Ovary (tissue), 9 donors: ENCODE data around the gene ADGRB2. TPM values are rescaled to one million over a fixed set of nuclear protein-coding genes. Genes with fewer than 3 reads are reported as not detected.
A peak's percentile ranks its signal among the peaks of the same experiment; 100 is the strongest.

ENCODE experiments used
- DNase-seq, 5 donors: peaks; one replicate each; pipeline ENCODE4 v3.0.0-alpha.2; 2019 to 2020
- H3K27ac ChIP-seq, 2 donors: fragments of 200-600 bp; one replicate each; pipeline versions ENCODE4 v1.5.1 to v1.8.0; 2019 to 2022
- H3K27me3 ChIP-seq: fragments of 200-600 bp; one replicate; pipeline ENCODE4 v1.8.0; 2022
- H3K36me3 ChIP-seq: fragments of 200-600 bp; sonication (generic); one replicate; pipeline ENCODE4 v1.5.1; 2019
- H3K4me1 ChIP-seq: one replicate; pipeline ENCODE4 v1.8.1; 2013; ENCODE audit warnings: mild to moderate bottlenecking, moderate library complexity; ENCODE audit not compliant: insufficient read depth
- H3K4me3 ChIP-seq: fragments of 200-600 bp; sonication (generic); one replicate; pipeline ENCODE4 v1.5.1; 2017
- H3K9me3 ChIP-seq, 2 donors: fragments of 200-600 bp in 1 of 2; sonication (generic) in 1 of 2; one replicate each; pipeline versions ENCODE4 v1.5.1 to v1.8.1; 2013 to 2019; ENCODE audit warnings: mild to moderate bottlenecking in 1 of 2, moderate library complexity in 1 of 2
- CTCF ChIP-seq, 3 donors: fragments of 450-650 bp in 2 of 3; fragments of 200-600 bp in 1 of 3; IDR thresholded peaks; one replicate each; pipeline versions ENCODE4 v1.5.1 to v1.8.0; 2016 to 2022; ENCODE audit warnings: antibody characterized with exemption in 3 of 3, mild to moderate bottlenecking in 1 of 3
- EP300 ChIP-seq: sonication (generic); formaldehyde crosslinking; IDR thresholded peaks from one replicate; pipeline ENCODE4 v1.6.1; 2017; ENCODE audit warnings: antibody characterized with exemption
- POLR2A ChIP-seq: fragments of 450-650 bp; IDR thresholded peaks from one replicate; pipeline ENCODE4 v1.6.1; 2017; ENCODE audit warnings: antibody characterized with exemption, mild to moderate bottlenecking, moderate library complexity
- WGBS, 3 donors: extraction: QIAGEN DNeasy Blood & Tissue Kit in 1 of 3; methylation state at CpG; one replicate each; pipeline versions ENCODE4 v1.1.5 to v1.1.7; 2013 to 2017; 5-methylcytosine and 5-hydroxymethylcytosine counted together
- intact Hi-C, 4 donors: fragments of 100-400 bp; cut with DNase I; formaldehyde crosslinking; loops; one replicate each; pipeline versions ENCODE4 v1.11.0 to v1.15.1; 2022 to 2023
- polyA plus RNA-seq, 2 donors: library from polyadenylated mRNA; stranded (reverse); fragments of 200-250 nt in 1 of 2; fragments of 350-450 nt in 1 of 2; fragmentation: Illumina TruSeq in 1 of 2; extraction: RNeasy Lipid Tissue Mini Kit (QIAGEN cat#74804) in 1 of 2; gene quantifications; one replicate each; pipeline ENCODE4 v1.2.3, GENCODE V29; 2013 to 2014
- total RNA-seq, 7 donors: library from RNA; depleted of rRNA in 2 of 7; stranded (reverse); fragments of >200 nt in 2 of 7; fragmentation: NEBNext Ultra II Directional in 3 of 7; extraction: Animal tissue kit (Norgen Biotek cat#: 25700) in 3 of 7; gene quantifications; one replicate each; pipeline versions ENCODE4 v1.1.0 to v1.2.4, GENCODE V29; 2016 to 2023
- donor health status: DM: no; HTN: no; CAD: no; lungs with moderate emphysema.
- donor health status: DM: no; HTN: no; CAD: no.
- donor health status: Bipolar disorder and iron deficiency.
- donor health status: DM: yes; HTN: yes; CAD: no.
- donor health status: DM: no; HTN: no; CAD: no.
- donor health status: DM: yes; HTN: yes; CAD: no.

Gene ADGRB2
- total and polyA plus RNA-seq, 9 donors, result 0.30 to 7.2 (median 1.6) TPM

GRCh38 chr1:31706384-31707058 is 57.6 kb downstream of the ADGRB2 start:
- Histone ChIP-seq H3K9me3 (no peaks in the 10 kb centered on the region), H3K36me3 (no peaks in the 10 kb centered on the region), H3K27me3 (no peaks in the 10 kb centered on the region), H3K4me3 (no peak overlapping the region), H3K4me1 (peaks cover 23% of the 10 kb centered on the region), H3K27ac (no peak overlapping the region)
- TF ChIP-seq POLR2A (no peak), CTCF (IDR thresholded peaks at IDR 0.05) (no peak), EP300 (no peak)
- intact Hi-C loops, result loop anchor here in 1 of 4 donors (2.0 kb wide), 1 partner anchor 36 kb away; no protein-coding TSS in a partner anchor
- WGBS, 3 donors, result 82 to 88% (median 86%) methylated on average over 15 of the region's 15 CpGs
- no peak for DNase-seq

- no peak overlapping the region for H3K4me3 ChIP-seq
- intact Hi-C loops, result loop anchor here in 1 of 4 donors (2.0 kb wide), 1 partner anchor 38 kb away; no protein-coding TSS in a partner anchor
Observed at GRCh38 chr1:31705080-31705866, 58.9 kb downstream of the ADGRB2 start.

GRCh38 chr1:31704271-31705079 is 59.7 kb downstream of the ADGRB2 start:
- 2 to 4% (median 4%) methylated on average over 18 to 19 of the region's 19 CpGs for WGBS, 3 donors
- peaks cover 37% of the 10 kb centered on the region for H3K4me1 ChIP-seq
- peak overlapping the region; percentile 44 for H3K4me3 ChIP-seq
- H3K36me3 ChIP-seq, result no peaks in the 10 kb centered on the region
- peak overlapping the region; percentile 89 for H3K27ac ChIP-seq
- intact Hi-C loops, result loop anchor here in 2 of 4 donors (2.0 to 5.0 kb wide), 2 partner anchors 38 to 42 kb away; no protein-coding TSS in a partner anchor
- peak in 2 of 5 donors; percentile 43 to 67 for DNase-seq
- TF ChIP-seq EP300, result no peak
- TF ChIP-seq POLR2A, result no peak
- no peak for TF ChIP-seq CTCF (IDR thresholded peaks at IDR 0.05)
- no peaks in the 10 kb centered on the region for H3K9me3 ChIP-seq
- H3K27me3 ChIP-seq, result no peaks in the 10 kb centered on the region

More at GRCh38 chr1:31705080-31705866, 58.9 kb downstream of the ADGRB2 start:
- Histone ChIP-seq H3K9me3 (no peaks in the 10 kb centered on the region), H3K36me3 (no peaks in the 10 kb centered on the region), H3K4me1 (peaks cover 29% of the 10 kb centered on the region), H3K27ac (peak overlapping the region; percentile 34 to 89), H3K27me3 (no peaks in the 10 kb centered on the region)
- 16 to 29% (median 20%) methylated on average over 22 to 23 of the region's 23 CpGs for WGBS, 3 donors
- peak in 2 of 3 donors; percentile 12 to 48 for TF ChIP-seq CTCF (IDR thresholded peaks at IDR 0.05)
- no peak for TF ChIP-seq POLR2A
- no peak for TF ChIP-seq EP300
- peak; percentile 81 to 85 (median 84) for DNase-seq
